H1 (cell line): ENCODE results near the gene TRAF3. TPM values are rescaled to one million over a fixed set of nuclear protein-coding genes. Genes with fewer than 3 reads are reported as not detected.

Source experiments
- SIRT6 ChIP-seq: IDR thresholded peaks from one replicate; pipeline ENCODE4 v1.7.1; 2012; ENCODE audit warnings: low read length, inconsistent platforms
- polyA plus RNA-seq, 7 experiments: library from polyadenylated mRNA; depleted of rRNA in 3 of 7; stranded (reverse) in 5 of 7; unstranded in 2 of 7; fragments of >200 nt in 5 of 7; fragments of 200-250 nt in 2 of 7; gene quantifications; 1 replicate in 5 of 7; 2 replicates in 1 of 7; 4 replicates in 1 of 7; pipeline versions ENCODE4 v1.2.1 to v1.2.3, GENCODE V29; 2011 to 2013; ENCODE audit warnings: missing spikeins in 2 of 7, mixed read lengths in 2 of 7
- total RNA-seq: library from RNA; stranded (reverse); fragmentation: NEBNext Ultra II Directional; extraction: Animal tissue kit (Norgen Biotek cat#: 25700); gene quantifications from 2 replicates; pipeline ENCODE4 v1.2.1, GENCODE V29; 2021
- TF ChIP-seq, protein P1 (sequence below): fragments of 300-600 bp; sonication (generic); IDR thresholded peaks from 2 replicates; pipeline ENCODE4 v1.7.1; 2012; ENCODE audit warnings: low read length, moderate library complexity, mild to moderate bottlenecking, inconsistent platforms; ENCODE audit not compliant: insufficient replicate concordance

Gene TRAF3
- total and polyA plus RNA-seq, 2 of the 8 experiments (the other 6 are each of a cell fraction or from before 2014, with no cell fraction given) = 5.8 to 12.1 TPM

- TF ChIP-seq, protein P1, sequence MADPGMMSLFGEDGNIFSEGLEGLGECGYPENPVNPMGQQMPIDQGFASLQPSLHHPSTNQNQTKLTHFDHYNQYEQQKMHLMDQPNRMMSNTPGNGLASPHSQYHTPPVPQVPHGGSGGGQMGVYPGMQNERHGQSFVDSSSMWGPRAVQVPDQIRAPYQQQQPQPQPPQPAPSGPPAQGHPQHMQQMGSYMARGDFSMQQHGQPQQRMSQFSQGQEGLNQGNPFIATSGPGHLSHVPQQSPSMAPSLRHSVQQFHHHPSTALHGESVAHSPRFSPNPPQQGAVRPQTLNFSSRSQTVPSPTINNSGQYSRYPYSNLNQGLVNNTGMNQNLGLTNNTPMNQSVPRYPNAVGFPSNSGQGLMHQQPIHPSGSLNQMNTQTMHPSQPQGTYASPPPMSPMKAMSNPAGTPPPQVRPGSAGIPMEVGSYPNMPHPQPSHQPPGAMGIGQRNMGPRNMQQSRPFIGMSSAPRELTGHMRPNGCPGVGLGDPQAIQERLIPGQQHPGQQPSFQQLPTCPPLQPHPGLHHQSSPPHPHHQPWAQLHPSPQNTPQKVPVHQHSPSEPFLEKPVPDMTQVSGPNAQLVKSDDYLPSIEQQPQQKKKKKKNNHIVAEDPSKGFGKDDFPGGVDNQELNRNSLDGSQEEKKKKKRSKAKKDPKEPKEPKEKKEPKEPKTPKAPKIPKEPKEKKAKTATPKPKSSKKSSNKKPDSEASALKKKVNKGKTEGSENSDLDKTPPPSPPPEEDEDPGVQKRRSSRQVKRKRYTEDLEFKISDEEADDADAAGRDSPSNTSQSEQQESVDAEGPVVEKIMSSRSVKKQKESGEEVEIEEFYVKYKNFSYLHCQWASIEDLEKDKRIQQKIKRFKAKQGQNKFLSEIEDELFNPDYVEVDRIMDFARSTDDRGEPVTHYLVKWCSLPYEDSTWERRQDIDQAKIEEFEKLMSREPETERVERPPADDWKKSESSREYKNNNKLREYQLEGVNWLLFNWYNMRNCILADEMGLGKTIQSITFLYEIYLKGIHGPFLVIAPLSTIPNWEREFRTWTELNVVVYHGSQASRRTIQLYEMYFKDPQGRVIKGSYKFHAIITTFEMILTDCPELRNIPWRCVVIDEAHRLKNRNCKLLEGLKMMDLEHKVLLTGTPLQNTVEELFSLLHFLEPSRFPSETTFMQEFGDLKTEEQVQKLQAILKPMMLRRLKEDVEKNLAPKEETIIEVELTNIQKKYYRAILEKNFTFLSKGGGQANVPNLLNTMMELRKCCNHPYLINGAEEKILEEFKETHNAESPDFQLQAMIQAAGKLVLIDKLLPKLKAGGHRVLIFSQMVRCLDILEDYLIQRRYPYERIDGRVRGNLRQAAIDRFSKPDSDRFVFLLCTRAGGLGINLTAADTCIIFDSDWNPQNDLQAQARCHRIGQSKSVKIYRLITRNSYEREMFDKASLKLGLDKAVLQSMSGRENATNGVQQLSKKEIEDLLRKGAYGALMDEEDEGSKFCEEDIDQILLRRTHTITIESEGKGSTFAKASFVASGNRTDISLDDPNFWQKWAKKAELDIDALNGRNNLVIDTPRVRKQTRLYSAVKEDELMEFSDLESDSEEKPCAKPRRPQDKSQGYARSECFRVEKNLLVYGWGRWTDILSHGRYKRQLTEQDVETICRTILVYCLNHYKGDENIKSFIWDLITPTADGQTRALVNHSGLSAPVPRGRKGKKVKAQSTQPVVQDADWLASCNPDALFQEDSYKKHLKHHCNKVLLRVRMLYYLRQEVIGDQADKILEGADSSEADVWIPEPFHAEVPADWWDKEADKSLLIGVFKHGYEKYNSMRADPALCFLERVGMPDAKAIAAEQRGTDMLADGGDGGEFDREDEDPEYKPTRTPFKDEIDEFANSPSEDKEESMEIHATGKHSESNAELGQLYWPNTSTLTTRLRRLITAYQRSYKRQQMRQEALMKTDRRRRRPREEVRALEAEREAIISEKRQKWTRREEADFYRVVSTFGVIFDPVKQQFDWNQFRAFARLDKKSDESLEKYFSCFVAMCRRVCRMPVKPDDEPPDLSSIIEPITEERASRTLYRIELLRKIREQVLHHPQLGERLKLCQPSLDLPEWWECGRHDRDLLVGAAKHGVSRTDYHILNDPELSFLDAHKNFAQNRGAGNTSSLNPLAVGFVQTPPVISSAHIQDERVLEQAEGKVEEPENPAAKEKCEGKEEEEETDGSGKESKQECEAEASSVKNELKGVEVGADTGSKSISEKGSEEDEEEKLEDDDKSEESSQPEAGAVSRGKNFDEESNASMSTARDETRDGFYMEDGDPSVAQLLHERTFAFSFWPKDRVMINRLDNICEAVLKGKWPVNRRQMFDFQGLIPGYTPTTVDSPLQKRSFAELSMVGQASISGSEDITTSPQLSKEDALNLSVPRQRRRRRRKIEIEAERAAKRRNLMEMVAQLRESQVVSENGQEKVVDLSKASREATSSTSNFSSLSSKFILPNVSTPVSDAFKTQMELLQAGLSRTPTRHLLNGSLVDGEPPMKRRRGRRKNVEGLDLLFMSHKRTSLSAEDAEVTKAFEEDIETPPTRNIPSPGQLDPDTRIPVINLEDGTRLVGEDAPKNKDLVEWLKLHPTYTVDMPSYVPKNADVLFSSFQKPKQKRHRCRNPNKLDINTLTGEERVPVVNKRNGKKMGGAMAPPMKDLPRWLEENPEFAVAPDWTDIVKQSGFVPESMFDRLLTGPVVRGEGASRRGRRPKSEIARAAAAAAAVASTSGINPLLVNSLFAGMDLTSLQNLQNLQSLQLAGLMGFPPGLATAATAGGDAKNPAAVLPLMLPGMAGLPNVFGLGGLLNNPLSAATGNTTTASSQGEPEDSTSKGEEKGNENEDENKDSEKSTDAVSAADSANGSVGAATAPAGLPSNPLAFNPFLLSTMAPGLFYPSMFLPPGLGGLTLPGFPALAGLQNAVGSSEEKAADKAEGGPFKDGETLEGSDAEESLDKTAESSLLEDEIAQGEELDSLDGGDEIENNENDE = no peak
- TF ChIP-seq SIRT6 = no peak
Observed at GRCh38 chr14:102903248-102903888, 126.1 kb downstream of the TRAF3 start (continued).
